Astrocyte (in vitro differentiated cells and primary cell): ENCODE data around the gene AFG1L. TPM values are rescaled to one million over a fixed set of nuclear protein-coding genes. Genes with fewer than 3 reads are reported as not detected.
A peak's percentile ranks its signal among the peaks of the same experiment; 100 is the strongest.

Source experiments
- DNase-seq: peaks from one replicate; pipeline ENCODE4 v3.0.0-alpha.2; 2010; ENCODE audit warnings: low read depth
- FAIRE-seq: peaks from 2 replicates; lab custom pipeline; 2011; peaks lifted over from hg19 to GRCh38; lab: Jason Lieb, UNC
- H2AFZ ChIP-seq: 2 replicates; pipeline ENCODE4 v1.6.0; 2012; ENCODE audit warnings: low read depth, low read length, inconsistent platforms
- H3K27ac ChIP-seq: 2 replicates; pipeline ENCODE4 v1.5.1; 2011; ENCODE audit warnings: low read depth, low read length, inconsistent platforms
- H3K27me3 ChIP-seq: 2 replicates; pipeline ENCODE4 v1.6.0; 2011; ENCODE audit warnings: low read length, inconsistent platforms; ENCODE audit not compliant: insufficient read depth
- H3K36me3 ChIP-seq: 2 replicates; pipeline ENCODE4 v1.5.1; 2011; ENCODE audit warnings: low read length, inconsistent platforms; ENCODE audit not compliant: insufficient read depth
- H3K4me1 ChIP-seq: 2 replicates; pipeline ENCODE4 v1.5.1; 2011; ENCODE audit warnings: low read length, inconsistent platforms; ENCODE audit not compliant: insufficient read depth
- H3K4me2 ChIP-seq: 2 replicates; pipeline ENCODE4 v1.6.0; 2012; ENCODE audit warnings: low read length, inconsistent platforms
- H3K4me3 ChIP-seq: 2 replicates; pipeline ENCODE4 v1.5.1; 2011; ENCODE audit warnings: low read depth, mild to moderate bottlenecking, low read length, inconsistent platforms; ENCODE audit not compliant: insufficient read depth
- H3K79me2 ChIP-seq: 2 replicates; pipeline ENCODE4 v1.6.0; 2012; ENCODE audit warnings: mild to moderate bottlenecking, low read length, inconsistent platforms; ENCODE audit not compliant: insufficient read depth
- H3K9ac ChIP-seq: 2 replicates; pipeline ENCODE4 v1.6.0; 2012; ENCODE audit warnings: mild to moderate bottlenecking, low read length, inconsistent platforms
- H3K9me3 ChIP-seq: 2 replicates; pipeline ENCODE4 v1.5.1; 2012; ENCODE audit warnings: low read depth, mild to moderate bottlenecking, low read length, inconsistent platforms; ENCODE audit not compliant: insufficient read depth
- H4K20me1 ChIP-seq: 2 replicates; pipeline ENCODE4 v1.6.0; 2012; ENCODE audit warnings: low read length, inconsistent platforms; ENCODE audit not compliant: insufficient read depth
- H3K27ac Mint-ChIP-seq: one replicate; pipeline ENCODE4 v1.8.0; 2021; ENCODE audit warnings: mild to moderate bottlenecking, mixed read lengths; ENCODE audit not compliant: unreplicated experiment
- H3K27me3 Mint-ChIP-seq: one replicate; pipeline ENCODE4 v1.8.0; 2021; ENCODE audit warnings: low read depth, mixed read lengths; ENCODE audit not compliant: unreplicated experiment
- H3K36me3 Mint-ChIP-seq: one replicate; pipeline ENCODE4 v1.8.0; 2021; ENCODE audit warnings: low read depth, mixed read lengths; ENCODE audit not compliant: unreplicated experiment
- H3K4me1 Mint-ChIP-seq: one replicate; pipeline ENCODE4 v1.8.0; 2021; ENCODE audit warnings: low read depth, mixed read lengths; ENCODE audit not compliant: unreplicated experiment
- H3K4me3 Mint-ChIP-seq: one replicate; pipeline ENCODE4 v1.8.0; 2021; ENCODE audit warnings: mild to moderate bottlenecking, moderate library complexity, mixed read lengths; ENCODE audit not compliant: unreplicated experiment
- H3K9me3 Mint-ChIP-seq: one replicate; pipeline ENCODE4 v1.8.0; 2021; ENCODE audit warnings: mild to moderate bottlenecking, mixed read lengths; ENCODE audit not compliant: unreplicated experiment
- CTCF ChIP-seq: IDR thresholded peaks from 2 replicates; pipeline ENCODE4 v1.5.1; 2011; ENCODE audit warnings: low read depth, mild to moderate bottlenecking, inconsistent platforms, low read length, moderate library complexity; ENCODE audit not compliant: insufficient read depth
- EZH2 ChIP-seq: IDR thresholded peaks from 2 replicates; pipeline ENCODE4 v1.6.1; 2012; ENCODE audit warnings: mild to moderate bottlenecking, low read length, inconsistent platforms; ENCODE audit not compliant: insufficient read depth
- total RNA-seq: library from RNA; stranded (reverse); gene quantifications from 2 replicates; pipeline ENCODE4 v1.2.1, GENCODE V29; 2021

Gene AFG1L
- total RNA-seq, 1 donor from 2014 or later = 7.9 TPM

GRCh38 chr6:108557494-108558371 is 262.9 kb downstream of the AFG1L start:
- peak overlapping the region; percentile 94 for H3K9ac ChIP-seq
- H3K4me2 ChIP-seq = peak overlapping the region; percentile 99
- no peaks in the 10 kb centered on the region for H3K9me3 Mint-ChIP-seq
- no peaks in the 10 kb centered on the region for H3K9me3 ChIP-seq
- H3K27me3 Mint-ChIP-seq = peaks cover 32% of the 10 kb centered on the region
- peaks cover 3% of the 10 kb centered on the region for H3K4me1 Mint-ChIP-seq
- H3K27ac ChIP-seq = peak overlapping the region; percentile 95
- no peak for DNase-seq
- H2AFZ ChIP-seq = peak overlapping the region; percentile 98
- no peaks in the 10 kb centered on the region for H3K36me3 ChIP-seq
- H3K4me1 ChIP-seq = peaks cover 12% of the 10 kb centered on the region
- FAIRE-seq = no peak
- no peaks in the 10 kb centered on the region for H3K36me3 Mint-ChIP-seq
- TF ChIP-seq EZH2 (no peak), CTCF (no peak)
- H3K27ac Mint-ChIP-seq = peak overlapping the region; percentile 84
- H3K4me3 ChIP-seq = peak overlapping the region; percentile 85
- H4K20me1 ChIP-seq = peaks cover 12% of the 10 kb centered on the region
- peaks cover 13% of the 10 kb centered on the region for H3K79me2 ChIP-seq
- peaks cover 14% of the 10 kb centered on the region for H3K27me3 ChIP-seq
- H3K4me3 Mint-ChIP-seq = peak overlapping the region; percentile 90

- H3K36me3 ChIP-seq = no peaks in the 10 kb centered on the region
- peaks cover 6% of the 10 kb centered on the region for H3K4me1 Mint-ChIP-seq
Measured at GRCh38 chr6:108558372-108559096, 263.7 kb downstream of the AFG1L start.

More at GRCh38 chr6:108558372-108559096, 263.7 kb downstream of the AFG1L start:
- Histone ChIP-seq H3K9me3 (no peaks in the 10 kb centered on the region), H4K20me1 (peaks cover 20% of the 10 kb centered on the region), H3K9ac (peak overlapping the region; percentile 94), H2AFZ (peak overlapping the region; percentile 92), H3K4me2 (peak overlapping the region; percentile 99), H3K79me2 (peaks cover 21% of the 10 kb centered on the region), H3K4me1 (peaks cover 17% of the 10 kb centered on the region), H3K4me3 (peak overlapping the region; percentile 95), H3K27ac (peak overlapping the region; percentile 95), H3K27me3 (peaks cover 14% of the 10 kb centered on the region)
- no peaks in the 10 kb centered on the region for H3K36me3 Mint-ChIP-seq
- TF ChIP-seq CTCF (no peak), EZH2 (no peak)
- H3K27ac Mint-ChIP-seq = peak overlapping the region; percentile 84
- FAIRE-seq (no peak), DNase-seq (peak; percentile 98)
- peak overlapping the region; percentile 90 for H3K4me3 Mint-ChIP-seq
- no peaks in the 10 kb centered on the region for H3K9me3 Mint-ChIP-seq
- H3K27me3 Mint-ChIP-seq = peaks cover 28% of the 10 kb centered on the region
